ENCODE measurements around the gene TP53BP2.

GRCh38 chr1:223745731-223746130 lies 100.0 kb downstream of the TP53BP2 start:
- TF ChIP-seq CTCF (IDR thresholded peaks at IDR 0.05): no peak
- TF ChIP-seq POLR2A (IDR thresholded peaks at IDR 0.05): no peak

All from Peyer's patch (tissue), 4 donors.